Measurements from ENCODE around the gene IMMP1L.

IMMP1L gene

GRCh38 chr11:31408201-31408600 is 101.2 kb downstream of the IMMP1L start:
- no peak for TF ChIP-seq CTCF (IDR thresholded peaks at IDR 0.05; ENCODE audit: low read depth, low read length)
- no peak overlapping the region for H3K4me3 ChIP-seq (ENCODE audit: low read depth, low read length)

DNA sequence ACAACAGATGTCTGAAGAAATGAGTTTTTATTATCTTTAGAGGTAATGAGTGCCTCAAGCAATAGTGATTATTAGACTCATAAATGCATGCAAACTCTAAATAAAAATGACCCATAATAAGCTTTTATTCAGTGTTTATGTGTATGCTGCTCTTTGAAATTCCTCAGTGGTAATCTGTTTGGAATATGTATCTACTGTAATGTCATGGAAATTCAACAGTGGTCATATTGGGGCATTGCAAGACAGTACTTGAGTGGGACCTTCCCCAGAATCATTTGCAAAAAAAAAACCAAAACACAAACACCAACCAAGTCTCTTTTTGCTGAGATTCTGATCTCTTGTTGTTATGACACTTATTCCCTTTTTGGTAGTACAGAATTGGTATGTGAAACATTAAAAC is 104.8 kb downstream of the IMMP1L start:
- H3K4me3 ChIP-seq (ENCODE audit: low read depth, low read length) = no peak overlapping the region
- no peak for TF ChIP-seq CTCF (IDR thresholded peaks at IDR 0.05; ENCODE audit: low read depth, low read length)

- no peak overlapping the region for H3K4me3 ChIP-seq (ENCODE audit: low read depth, low read length)
- TF ChIP-seq CTCF (IDR thresholded peaks at IDR 0.05; ENCODE audit: low read depth, low read length) = peak; percentile 20; the same call in 1 of the 2 replicates
Observed at GRCh38 chr11:31397239-31397834, 112.1 kb downstream of the IMMP1L start.

DNA sequence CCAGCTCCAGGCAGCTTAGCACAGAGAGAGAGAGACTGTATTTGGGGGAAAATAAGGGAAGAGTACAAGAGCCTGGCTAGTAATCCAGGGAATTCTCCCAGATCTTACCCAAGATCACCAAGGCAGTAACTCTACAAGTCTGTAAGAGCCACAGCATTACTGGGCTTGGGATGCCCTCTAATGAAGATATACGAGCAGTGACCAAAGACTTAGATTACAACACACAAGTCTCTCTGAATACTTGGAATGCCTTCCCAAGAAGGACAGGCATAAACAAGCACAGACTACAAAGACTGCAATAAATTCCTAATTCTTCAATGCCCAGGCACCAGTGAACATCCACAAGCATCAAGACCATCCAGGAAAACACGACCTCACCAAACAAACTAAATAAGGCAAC is 122.0 kb downstream of the IMMP1L start:
- no peak overlapping the region for H3K4me3 ChIP-seq (ENCODE audit: low read depth, low read length)
- no peak for TF ChIP-seq CTCF (IDR thresholded peaks at IDR 0.05; ENCODE audit: low read depth, low read length)

- H3K4me3 ChIP-seq (ENCODE audit: low read depth, low read length) = no peak overlapping the region
Observed at GRCh38 chr11:31383116-31383515, 126.3 kb downstream of the IMMP1L start.

More at GRCh38 chr11:31383116-31383515, 126.3 kb downstream of the IMMP1L start:
- TF ChIP-seq CTCF (IDR thresholded peaks at IDR 0.05; ENCODE audit: low read depth, low read length) = no peak

Data from WI38 (cell line).